Neural progenitor cell (in vitro differentiated cells): Measurements from ENCODE around the gene CFH. TPM values are rescaled to one million over a fixed set of nuclear protein-coding genes. Genes with fewer than 3 reads are reported as not detected.

Source experiments
- DNase-seq: peaks from one replicate; pipeline ENCODE4 v3.0.0-alpha.2; 2016; ENCODE audit warnings: low spot score
- H2AFZ ChIP-seq: fragments of 200-600 bp; sonication (generic); replicated peaks from 2 replicates; pipeline ENCODE4 v1.6.1; 2016; ENCODE audit warnings: antibody characterized with exemption
- H3F3A ChIP-seq: fragments of 200-600 bp; sonication (generic); 2 replicates; pipeline ENCODE4 v1.6.1; 2016; ENCODE audit warnings: antibody characterized with exemption, low read depth
- H3K27ac ChIP-seq: fragments of 200-600 bp; sonication (generic); 2 replicates; pipeline ENCODE4 v1.5.1; 2016; ENCODE audit warnings: mild to moderate bottlenecking
- H3K27me3 ChIP-seq: fragments of 200-600 bp; sonication (generic); 2 replicates; pipeline ENCODE4 v1.6.1; 2016; ENCODE audit warnings: mild to moderate bottlenecking, moderate library complexity
- H3K36me3 ChIP-seq: fragments of 200-600 bp; sonication (generic); 2 replicates; pipeline ENCODE4 v1.5.1; 2016
- H3K4me1 ChIP-seq: fragments of 200-600 bp; sonication (generic); 2 replicates; pipeline ENCODE4 v1.6.1; 2016; ENCODE audit warnings: mixed run types
- H3K4me2 ChIP-seq: fragments of 200-600 bp; sonication (generic); 2 replicates; pipeline ENCODE4 v1.6.1; 2016
- H3K4me3 ChIP-seq: fragments of 200-600 bp; sonication (generic); 2 replicates; pipeline ENCODE4 v1.5.1; 2016
- H3K79me2 ChIP-seq: fragments of 200-600 bp; sonication (generic); 2 replicates; pipeline ENCODE4 v1.6.1; 2016; ENCODE audit warnings: low read depth
- H3K9ac ChIP-seq: fragments of 200-600 bp; sonication (generic); 2 replicates; pipeline ENCODE4 v1.6.1; 2016
- H3K9me3 ChIP-seq: fragments of 200-600 bp; sonication (generic); 2 replicates; pipeline ENCODE4 v1.5.1; 2016; ENCODE audit warnings: low read depth
- H4K20me1 ChIP-seq: fragments of 200-600 bp; sonication (generic); 2 replicates; pipeline ENCODE4 v1.6.1; 2016; ENCODE audit warnings: low read depth
- H3K27ac Mint-ChIP-seq: 3 replicates; pipeline ENCODE4 v1.8.0; 2021; ENCODE audit warnings: mixed read lengths
- H3K27me3 Mint-ChIP-seq: 2 replicates; pipeline ENCODE4 v1.8.0; 2022; ENCODE audit warnings: low read depth, mild to moderate bottlenecking, inconsistent platforms, moderate library complexity, mixed read lengths; ENCODE audit not compliant: insufficient read depth
- H3K36me3 Mint-ChIP-seq: 3 replicates; pipeline ENCODE4 v1.8.0; 2021; ENCODE audit warnings: mixed read lengths
- H3K4me1 Mint-ChIP-seq: 3 replicates; pipeline ENCODE4 v1.8.0; 2021; ENCODE audit warnings: mixed read lengths
- H3K4me3 Mint-ChIP-seq: 3 replicates; pipeline ENCODE4 v1.8.0; 2021; ENCODE audit warnings: mild to moderate bottlenecking, moderate library complexity, mixed read lengths
- H3K9me3 Mint-ChIP-seq: 3 replicates; pipeline ENCODE4 v1.8.0; 2020; ENCODE audit warnings: mixed read lengths
- EZH2 ChIP-seq: fragments of 200-600 bp; sonication (generic); IDR thresholded peaks from 2 replicates; pipeline ENCODE4 v1.6.1; 2017; ENCODE audit warnings: antibody characterized with exemption, mild to moderate bottlenecking, moderate library complexity
- EZH2phosphoT487 ChIP-seq: fragments of 200-600 bp; sonication (generic); IDR thresholded peaks from 2 replicates; pipeline ENCODE4 v1.6.1; 2017; ENCODE audit warnings: antibody characterized with exemption
- total RNA-seq: library from RNA; depleted of rRNA; stranded (reverse); fragments of >200 nt; gene quantifications from 2 replicates; pipeline ENCODE4 v1.2.3, GENCODE V29; 2015; ENCODE audit warnings: low replicate concordance
- TF ChIP-seq, protein P1 (sequence below): fragments of 200-600 bp; sonication (generic); IDR thresholded peaks from 2 replicates; pipeline ENCODE4 v1.5.1; 2017; ENCODE audit warnings: antibody characterized with exemption, mild to moderate bottlenecking

The CFH gene
- total RNA-seq, 1 donor from 2014 or later: not detected

DNA sequence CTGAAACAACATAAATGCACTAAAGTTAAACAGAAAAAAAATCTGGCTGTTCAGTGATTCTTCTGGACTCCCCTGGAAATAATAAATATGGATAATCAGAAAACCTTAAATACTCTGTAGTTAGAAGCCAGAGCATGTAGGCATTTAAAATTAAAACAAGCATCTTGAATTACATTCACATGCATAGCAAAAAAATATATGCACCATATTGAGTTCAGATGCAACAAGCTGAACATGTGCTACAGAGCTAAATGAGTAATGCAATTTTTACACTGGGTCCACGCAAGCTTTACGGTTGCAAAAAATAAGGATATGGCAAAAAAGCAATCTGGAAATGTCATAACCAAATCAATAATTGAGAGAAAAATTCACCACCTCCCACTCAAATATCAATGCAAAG, 32.1 kb upstream of the CFH start:
- Histone ChIP-seq H3K4me3 (no peak overlapping the region), H3K27ac (no peak overlapping the region), H3K9me3 (no peaks in the 10 kb centered on the region), H3K27me3 (no peaks in the 10 kb centered on the region), H2AFZ (no peak overlapping the region), H4K20me1 (no peaks in the 10 kb centered on the region), H3K9ac (no peak overlapping the region), H3K4me1 (no peaks in the 10 kb centered on the region), H3F3A (no peaks in the 10 kb centered on the region), H3K79me2 (no peaks in the 10 kb centered on the region), H3K4me2 (no peak overlapping the region), H3K36me3 (no peaks in the 10 kb centered on the region)
- Mint-ChIP-seq H3K9me3 (no peaks in the 10 kb centered on the region), H3K27me3 (no peaks in the 10 kb centered on the region), H3K4me3 (no peak overlapping the region), H3K4me1 (no peaks in the 10 kb centered on the region), H3K27ac (no peak overlapping the region), H3K36me3 (no peaks in the 10 kb centered on the region)
- TF ChIP-seq EZH2phosphoT487: no peak
- TF ChIP-seq, protein P1, sequence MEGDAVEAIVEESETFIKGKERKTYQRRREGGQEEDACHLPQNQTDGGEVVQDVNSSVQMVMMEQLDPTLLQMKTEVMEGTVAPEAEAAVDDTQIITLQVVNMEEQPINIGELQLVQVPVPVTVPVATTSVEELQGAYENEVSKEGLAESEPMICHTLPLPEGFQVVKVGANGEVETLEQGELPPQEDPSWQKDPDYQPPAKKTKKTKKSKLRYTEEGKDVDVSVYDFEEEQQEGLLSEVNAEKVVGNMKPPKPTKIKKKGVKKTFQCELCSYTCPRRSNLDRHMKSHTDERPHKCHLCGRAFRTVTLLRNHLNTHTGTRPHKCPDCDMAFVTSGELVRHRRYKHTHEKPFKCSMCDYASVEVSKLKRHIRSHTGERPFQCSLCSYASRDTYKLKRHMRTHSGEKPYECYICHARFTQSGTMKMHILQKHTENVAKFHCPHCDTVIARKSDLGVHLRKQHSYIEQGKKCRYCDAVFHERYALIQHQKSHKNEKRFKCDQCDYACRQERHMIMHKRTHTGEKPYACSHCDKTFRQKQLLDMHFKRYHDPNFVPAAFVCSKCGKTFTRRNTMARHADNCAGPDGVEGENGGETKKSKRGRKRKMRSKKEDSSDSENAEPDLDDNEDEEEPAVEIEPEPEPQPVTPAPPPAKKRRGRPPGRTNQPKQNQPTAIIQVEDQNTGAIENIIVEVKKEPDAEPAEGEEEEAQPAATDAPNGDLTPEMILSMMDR: no peak
- no peak for TF ChIP-seq EZH2
- no peak for DNase-seq

DNA sequence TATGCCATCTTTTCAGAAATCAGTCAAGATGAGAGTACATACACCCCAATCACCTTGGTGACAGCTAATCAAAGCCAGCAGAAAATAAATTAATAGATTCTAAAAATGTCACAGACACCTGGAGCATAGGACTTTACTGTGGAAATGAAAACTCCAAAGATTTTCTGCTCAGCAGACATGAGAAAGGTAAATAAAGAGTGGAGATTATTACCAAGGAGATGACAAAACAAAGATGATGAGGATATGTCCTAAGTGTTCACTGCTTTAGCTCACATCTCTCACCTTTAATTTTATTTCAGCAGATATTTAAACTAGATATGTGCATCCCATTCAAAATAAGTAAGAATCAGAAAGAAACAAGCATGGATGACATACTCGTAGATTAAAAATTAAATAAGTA, 28.8 kb upstream of the CFH start:
- Mint-ChIP-seq H3K36me3 (no peaks in the 10 kb centered on the region), H3K4me1 (no peaks in the 10 kb centered on the region), H3K9me3 (no peaks in the 10 kb centered on the region), H3K27ac (no peak overlapping the region), H3K27me3 (no peaks in the 10 kb centered on the region), H3K4me3 (no peak overlapping the region)
- no peak for TF ChIP-seq EZH2
- TF ChIP-seq, protein P1: no peak
- no peak for TF ChIP-seq EZH2phosphoT487
- H3K27me3 ChIP-seq: no peaks in the 10 kb centered on the region
- H3K4me1 ChIP-seq: no peaks in the 10 kb centered on the region
- H3K9me3 ChIP-seq: no peaks in the 10 kb centered on the region
- no peak overlapping the region for H3K4me2 ChIP-seq
- no peaks in the 10 kb centered on the region for H3F3A ChIP-seq
- no peak overlapping the region for H3K4me3 ChIP-seq
- H4K20me1 ChIP-seq: no peaks in the 10 kb centered on the region
- no peak overlapping the region for H3K27ac ChIP-seq
- DNase-seq: no peak
- H3K9ac ChIP-seq: no peak overlapping the region
- no peaks in the 10 kb centered on the region for H3K79me2 ChIP-seq
- no peak overlapping the region for H2AFZ ChIP-seq
- no peaks in the 10 kb centered on the region for H3K36me3 ChIP-seq

DNA sequence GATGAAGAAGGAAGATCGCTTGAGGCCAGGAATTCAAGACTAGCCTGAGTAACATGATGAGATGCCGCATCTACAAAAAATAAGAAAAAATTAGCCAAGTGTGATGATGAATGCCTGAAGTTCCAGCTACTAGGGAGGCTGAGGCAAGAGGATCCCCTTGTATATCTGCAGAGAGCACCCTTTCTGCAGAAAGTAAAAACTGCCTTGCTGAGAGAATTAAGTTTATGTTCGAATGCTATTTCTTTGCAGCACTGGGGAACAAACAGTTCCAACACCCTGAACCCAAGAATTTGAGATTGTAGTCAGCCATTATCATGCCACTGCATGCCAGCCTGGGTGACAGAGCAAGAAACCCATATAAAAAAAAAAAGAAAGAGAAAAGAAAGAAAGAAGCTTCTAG, 23.0 kb upstream of the CFH start:
- Mint-ChIP-seq H3K4me3 (no peak overlapping the region), H3K9me3 (peaks cover 7% of the 10 kb centered on the region), H3K27me3 (no peaks in the 10 kb centered on the region), H3K27ac (no peak overlapping the region), H3K36me3 (no peaks in the 10 kb centered on the region), H3K4me1 (no peaks in the 10 kb centered on the region)
- H3K4me3 ChIP-seq: no peak overlapping the region
- no peaks in the 10 kb centered on the region for H3K36me3 ChIP-seq
- no peaks in the 10 kb centered on the region for H3K4me1 ChIP-seq
- no peaks in the 10 kb centered on the region for H4K20me1 ChIP-seq
- H3F3A ChIP-seq: no peaks in the 10 kb centered on the region
- H3K9me3 ChIP-seq: no peaks in the 10 kb centered on the region
- no peak overlapping the region for H3K4me2 ChIP-seq
- TF ChIP-seq, protein P1: no peak
- no peaks in the 10 kb centered on the region for H3K27me3 ChIP-seq
- no peak overlapping the region for H3K27ac ChIP-seq
- no peak overlapping the region for H3K9ac ChIP-seq
- H3K79me2 ChIP-seq: no peaks in the 10 kb centered on the region
- no peak overlapping the region for H2AFZ ChIP-seq
- no peak for DNase-seq

DNA sequence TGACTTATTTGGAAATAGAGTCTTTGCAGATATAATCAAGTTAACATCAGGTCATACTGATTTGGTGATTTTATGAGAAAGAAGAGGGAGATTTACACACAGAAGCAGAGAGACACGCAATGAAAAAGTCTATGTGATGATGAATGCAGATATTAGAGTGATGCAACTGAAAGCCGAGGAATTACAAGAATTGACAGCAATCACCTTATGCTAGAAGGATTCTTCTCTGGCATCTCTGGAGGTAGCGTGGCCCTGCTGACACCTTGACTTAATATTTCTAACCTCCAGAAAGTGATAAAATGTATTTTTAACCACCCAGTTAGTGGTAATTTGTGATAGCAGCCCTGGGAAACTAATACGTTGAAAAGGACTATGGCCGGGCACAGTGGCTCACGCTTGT, 14.2 kb upstream of the CFH start:
- no peaks in the 10 kb centered on the region for H3F3A ChIP-seq
- H3K27ac Mint-ChIP-seq: no peak overlapping the region
- no peak overlapping the region for H3K4me3 ChIP-seq
- no peaks in the 10 kb centered on the region for H4K20me1 ChIP-seq
- no peak for TF ChIP-seq EZH2
- no peak for TF ChIP-seq EZH2phosphoT487
- TF ChIP-seq, protein P1: no peak
- no peak overlapping the region for H3K9ac ChIP-seq
- no peaks in the 10 kb centered on the region for H3K4me1 ChIP-seq
- no peaks in the 10 kb centered on the region for H3K9me3 Mint-ChIP-seq
- DNase-seq: no peak
- H3K9me3 ChIP-seq: no peaks in the 10 kb centered on the region
- H3K79me2 ChIP-seq: no peaks in the 10 kb centered on the region
- no peak overlapping the region for H2AFZ ChIP-seq
- H3K4me1 Mint-ChIP-seq: no peaks in the 10 kb centered on the region
- no peak overlapping the region for H3K4me3 Mint-ChIP-seq
- no peak overlapping the region for H3K27ac ChIP-seq
- no peaks in the 10 kb centered on the region for H3K27me3 Mint-ChIP-seq
- H3K4me2 ChIP-seq: no peak overlapping the region
- H3K27me3 ChIP-seq: no peaks in the 10 kb centered on the region
- H3K36me3 ChIP-seq: no peaks in the 10 kb centered on the region
- no peaks in the 10 kb centered on the region for H3K36me3 Mint-ChIP-seq
